Panc1 (cell line): ENCODE data around the gene SLC43A2.

ENCODE experiments used
- POLR2AphosphoS5 ChIP-seq: IDR thresholded peaks from 2 replicates; pipeline ENCODE4 v1.6.1; 2012; ENCODE audit warnings: mild to moderate bottlenecking, low read depth, low read length, moderate library complexity
- SIN3A ChIP-seq: IDR thresholded peaks from 2 replicates; pipeline ENCODE4 v1.6.1; 2012; ENCODE audit warnings: low read depth, mild to moderate bottlenecking, low read length, moderate library complexity, borderline replicate concordance; ENCODE audit not compliant: insufficient read depth
- TF ChIP-seq, protein P1 (sequence below): fragments of 450-650 bp; IDR thresholded peaks from 2 replicates; pipeline ENCODE4 v1.5.1; 2017; ENCODE audit warnings: mild to moderate bottlenecking
- TF ChIP-seq, protein P2 (sequence below), 2 experiments: IDR thresholded peaks; 2 replicates each; pipeline ENCODE4 v1.6.1; 2011 to 2012; ENCODE audit warnings: low read depth in 2 of 2, control low read depth in 1 of 2, low read length in 1 of 2, mild to moderate bottlenecking in 1 of 2, moderate library complexity in 1 of 2; ENCODE audit not compliant: insufficient read depth in 1 of 2

DNA sequence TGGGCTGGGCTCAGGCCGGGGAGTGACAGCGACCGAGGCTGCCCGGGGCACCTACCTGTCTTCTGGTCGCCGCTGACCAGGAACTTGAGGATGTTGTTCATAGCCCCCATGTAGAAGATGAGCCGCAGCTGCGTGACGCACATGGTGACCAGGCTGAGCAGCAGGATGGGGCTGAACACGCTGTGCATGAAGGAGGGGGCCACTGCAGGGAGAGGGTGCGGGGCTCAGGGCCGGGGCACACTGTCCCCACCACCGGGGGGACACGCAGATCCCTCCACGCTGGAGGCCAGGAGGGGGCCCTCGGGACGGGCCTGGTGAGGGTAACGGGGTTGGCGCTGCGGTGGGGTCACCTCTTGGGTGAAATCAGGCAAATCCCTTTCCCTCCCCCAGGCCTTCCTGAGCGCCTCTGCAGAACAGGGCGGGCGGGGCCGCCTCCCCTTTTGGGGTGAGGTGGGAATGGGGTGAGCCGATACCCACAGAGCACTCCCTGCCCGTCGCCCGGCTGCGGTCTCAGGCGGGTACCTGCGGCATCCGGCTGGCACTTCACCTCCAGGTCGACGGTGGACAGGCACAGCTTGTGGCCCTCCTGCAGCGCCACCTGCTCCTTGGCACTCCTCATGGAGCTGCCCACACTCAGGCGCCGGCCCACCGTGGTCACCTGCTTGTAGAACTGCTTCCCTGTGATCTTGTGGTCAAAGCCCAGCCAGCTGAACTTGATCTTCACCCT is 37.7 kb downstream of the SLC43A2 start:
- TF ChIP-seq, protein P1, sequence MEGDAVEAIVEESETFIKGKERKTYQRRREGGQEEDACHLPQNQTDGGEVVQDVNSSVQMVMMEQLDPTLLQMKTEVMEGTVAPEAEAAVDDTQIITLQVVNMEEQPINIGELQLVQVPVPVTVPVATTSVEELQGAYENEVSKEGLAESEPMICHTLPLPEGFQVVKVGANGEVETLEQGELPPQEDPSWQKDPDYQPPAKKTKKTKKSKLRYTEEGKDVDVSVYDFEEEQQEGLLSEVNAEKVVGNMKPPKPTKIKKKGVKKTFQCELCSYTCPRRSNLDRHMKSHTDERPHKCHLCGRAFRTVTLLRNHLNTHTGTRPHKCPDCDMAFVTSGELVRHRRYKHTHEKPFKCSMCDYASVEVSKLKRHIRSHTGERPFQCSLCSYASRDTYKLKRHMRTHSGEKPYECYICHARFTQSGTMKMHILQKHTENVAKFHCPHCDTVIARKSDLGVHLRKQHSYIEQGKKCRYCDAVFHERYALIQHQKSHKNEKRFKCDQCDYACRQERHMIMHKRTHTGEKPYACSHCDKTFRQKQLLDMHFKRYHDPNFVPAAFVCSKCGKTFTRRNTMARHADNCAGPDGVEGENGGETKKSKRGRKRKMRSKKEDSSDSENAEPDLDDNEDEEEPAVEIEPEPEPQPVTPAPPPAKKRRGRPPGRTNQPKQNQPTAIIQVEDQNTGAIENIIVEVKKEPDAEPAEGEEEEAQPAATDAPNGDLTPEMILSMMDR: no peak
- TF ChIP-seq POLR2AphosphoS5 (no peak), SIN3A (no peak)
- TF ChIP-seq, protein P2, sequence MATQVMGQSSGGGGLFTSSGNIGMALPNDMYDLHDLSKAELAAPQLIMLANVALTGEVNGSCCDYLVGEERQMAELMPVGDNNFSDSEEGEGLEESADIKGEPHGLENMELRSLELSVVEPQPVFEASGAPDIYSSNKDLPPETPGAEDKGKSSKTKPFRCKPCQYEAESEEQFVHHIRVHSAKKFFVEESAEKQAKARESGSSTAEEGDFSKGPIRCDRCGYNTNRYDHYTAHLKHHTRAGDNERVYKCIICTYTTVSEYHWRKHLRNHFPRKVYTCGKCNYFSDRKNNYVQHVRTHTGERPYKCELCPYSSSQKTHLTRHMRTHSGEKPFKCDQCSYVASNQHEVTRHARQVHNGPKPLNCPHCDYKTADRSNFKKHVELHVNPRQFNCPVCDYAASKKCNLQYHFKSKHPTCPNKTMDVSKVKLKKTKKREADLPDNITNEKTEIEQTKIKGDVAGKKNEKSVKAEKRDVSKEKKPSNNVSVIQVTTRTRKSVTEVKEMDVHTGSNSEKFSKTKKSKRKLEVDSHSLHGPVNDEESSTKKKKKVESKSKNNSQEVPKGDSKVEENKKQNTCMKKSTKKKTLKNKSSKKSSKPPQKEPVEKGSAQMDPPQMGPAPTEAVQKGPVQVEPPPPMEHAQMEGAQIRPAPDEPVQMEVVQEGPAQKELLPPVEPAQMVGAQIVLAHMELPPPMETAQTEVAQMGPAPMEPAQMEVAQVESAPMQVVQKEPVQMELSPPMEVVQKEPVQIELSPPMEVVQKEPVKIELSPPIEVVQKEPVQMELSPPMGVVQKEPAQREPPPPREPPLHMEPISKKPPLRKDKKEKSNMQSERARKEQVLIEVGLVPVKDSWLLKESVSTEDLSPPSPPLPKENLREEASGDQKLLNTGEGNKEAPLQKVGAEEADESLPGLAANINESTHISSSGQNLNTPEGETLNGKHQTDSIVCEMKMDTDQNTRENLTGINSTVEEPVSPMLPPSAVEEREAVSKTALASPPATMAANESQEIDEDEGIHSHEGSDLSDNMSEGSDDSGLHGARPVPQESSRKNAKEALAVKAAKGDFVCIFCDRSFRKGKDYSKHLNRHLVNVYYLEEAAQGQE (IDR thresholded peaks at IDR 0.05; ENCODE audit: insufficient read depth in 1 of 2, low read depth in 2 of 2, low read length in 1 of 2): no peak
